BLaER1 (cell line): ENCODE data around the gene APC2.

ENCODE experiments used
- H3K27ac ChIP-seq: shearing (Covaris generic); formaldehyde crosslinking; 2 replicates; pipeline ENCODE4 v1.8.1; 2022
- H3K27me3 ChIP-seq: shearing (Covaris generic); formaldehyde crosslinking; 2 replicates; pipeline ENCODE4 v1.8.1; 2022
- H3K36me3 ChIP-seq: shearing (Covaris generic); formaldehyde crosslinking; 2 replicates; pipeline ENCODE4 v1.8.1; 2022
- H3K4me1 ChIP-seq: shearing (Covaris generic); formaldehyde crosslinking; 2 replicates; pipeline ENCODE4 v1.8.1; 2022
- H3K4me2 ChIP-seq: shearing (Covaris generic); formaldehyde crosslinking; 2 replicates; pipeline ENCODE4 v1.8.1; 2022
- H3K4me3 ChIP-seq: shearing (Covaris generic); formaldehyde crosslinking; 2 replicates; pipeline ENCODE4 v1.8.1; 2022
- H3K9ac ChIP-seq: shearing (Covaris generic); formaldehyde crosslinking; 2 replicates; pipeline ENCODE4 v1.8.1; 2022
- H3K9me3 ChIP-seq: shearing (Covaris generic); formaldehyde crosslinking; 2 replicates; pipeline ENCODE4 v1.8.1; 2022
- H4K20me1 ChIP-seq: shearing (Covaris generic); formaldehyde crosslinking; 2 replicates; pipeline ENCODE4 v1.8.1; 2022
- Cebpa-rat ChIP-seq: shearing (Covaris generic); IDR thresholded peaks from 2 replicates; pipeline ENCODE4 v1.8.1; 2022

Gene APC2

GRCh38 chr19:1502433-1503088 lies 52.6 kb downstream of the APC2 start:
- Histone ChIP-seq H3K9me3 (peaks cover 7% of the 10 kb centered on the region; the same call in 1 of the 2 replicates), H3K4me3 (no peak overlapping the region), H3K36me3 (no peaks in the 10 kb centered on the region), H3K27me3 (peaks cover 28% of the 10 kb centered on the region), H3K27ac (no peak overlapping the region), H4K20me1 (no peaks in the 10 kb centered on the region), H3K9ac (no peak overlapping the region), H3K4me2 (no peak overlapping the region), H3K4me1 (peaks cover 45% of the 10 kb centered on the region)
- TF ChIP-seq Cebpa-rat = no peak

- Histone ChIP-seq H3K4me1 (peaks cover 38% of the 10 kb centered on the region), H3K27ac (no peak overlapping the region), H4K20me1 (no peaks in the 10 kb centered on the region), H3K27me3 (peaks cover 28% of the 10 kb centered on the region), H3K4me3 (no peak overlapping the region), H3K4me2 (peak overlapping the region; percentile 57), H3K36me3 (no peaks in the 10 kb centered on the region), H3K9me3 (peaks cover 7% of the 10 kb centered on the region; the same call in 1 of the 2 replicates), H3K9ac (no peak overlapping the region)
- no peak for TF ChIP-seq Cebpa-rat
These were observed 53.4 kb downstream of the APC2 start for GRCh38 chr19:1503089-1503924.

- peaks cover 44% of the 10 kb centered on the region for H3K4me1 ChIP-seq
- H3K27ac ChIP-seq = no peak overlapping the region
- H3K27me3 ChIP-seq = peaks cover 28% of the 10 kb centered on the region
- peaks cover 8% of the 10 kb centered on the region; the same call in 1 of the 2 replicates for H4K20me1 ChIP-seq
- TF ChIP-seq Cebpa-rat = no peak
- H3K9ac ChIP-seq = no peak overlapping the region
- H3K4me3 ChIP-seq = no peak overlapping the region
- H3K4me2 ChIP-seq = peak overlapping the region; percentile 57
- H3K9me3 ChIP-seq = peaks cover 7% of the 10 kb centered on the region; the same call in 1 of the 2 replicates
- H3K36me3 ChIP-seq = no peaks in the 10 kb centered on the region
These were observed 54.2 kb downstream of the APC2 start for GRCh38 chr19:1503925-1504773.

GRCh38 chr19:1505012-1505411 lies 55.1 kb downstream of the APC2 start:
- H3K4me2 ChIP-seq = no peak overlapping the region
- H3K27me3 ChIP-seq = peaks cover 32% of the 10 kb centered on the region
- TF ChIP-seq Cebpa-rat = no peak
- no peak overlapping the region for H3K4me3 ChIP-seq
- no peak overlapping the region for H3K27ac ChIP-seq
- H3K9ac ChIP-seq = no peak overlapping the region
- peaks cover 3% of the 10 kb centered on the region; the same call in 1 of the 2 replicates for H3K9me3 ChIP-seq
- no peaks in the 10 kb centered on the region for H3K36me3 ChIP-seq
- H4K20me1 ChIP-seq = peaks cover 13% of the 10 kb centered on the region
- H3K4me1 ChIP-seq = peaks cover 53% of the 10 kb centered on the region

- Histone ChIP-seq H3K36me3 (no peaks in the 10 kb centered on the region), H3K4me3 (no peak overlapping the region), H3K9me3 (no peaks in the 10 kb centered on the region), H3K4me1 (peaks cover 58% of the 10 kb centered on the region), H3K4me2 (peak overlapping the region; percentile 89), H3K9ac (no peak overlapping the region), H3K27ac (no peak overlapping the region), H4K20me1 (peaks cover 22% of the 10 kb centered on the region), H3K27me3 (peaks cover 44% of the 10 kb centered on the region)
- no peak for TF ChIP-seq Cebpa-rat
These were observed 56.3 kb downstream of the APC2 start for GRCh38 chr19:1505991-1506881.

GRCh38 chr19:1507192-1507660 lies 57.3 kb downstream of the APC2 start:
- Histone ChIP-seq H4K20me1 (peaks cover 30% of the 10 kb centered on the region), H3K36me3 (no peaks in the 10 kb centered on the region), H3K27ac (peak overlapping the region; percentile 81), H3K4me1 (peaks cover 63% of the 10 kb centered on the region), H3K4me3 (peak overlapping the region; percentile 69; the same call in 1 of the 2 replicates), H3K4me2 (peak overlapping the region; percentile 89), H3K9me3 (no peaks in the 10 kb centered on the region), H3K9ac (no peak overlapping the region), H3K27me3 (peaks cover 52% of the 10 kb centered on the region)
- TF ChIP-seq Cebpa-rat = no peak

GRCh38 chr19:1507763-1508506 lies 58.0 kb downstream of the APC2 start:
- peak overlapping the region; percentile 75; the same call in 1 of the 2 replicates for H3K9ac ChIP-seq
- no peaks in the 10 kb centered on the region for H3K36me3 ChIP-seq
- TF ChIP-seq Cebpa-rat = no peak
- H4K20me1 ChIP-seq = peaks cover 31% of the 10 kb centered on the region
- H3K27ac ChIP-seq = peak overlapping the region; percentile 81
- peaks cover 52% of the 10 kb centered on the region for H3K27me3 ChIP-seq
- H3K4me2 ChIP-seq = peak overlapping the region; percentile 89
- peak overlapping the region; percentile 69 for H3K4me3 ChIP-seq
- no peaks in the 10 kb centered on the region for H3K9me3 ChIP-seq
- H3K4me1 ChIP-seq = peaks cover 64% of the 10 kb centered on the region

GRCh38 chr19:1508507-1508856 lies 58.6 kb downstream of the APC2 start:
- H3K4me3 ChIP-seq = peak overlapping the region; percentile 69
- no peak overlapping the region for H3K27ac ChIP-seq
- no peaks in the 10 kb centered on the region for H3K36me3 ChIP-seq
- peaks cover 59% of the 10 kb centered on the region for H3K4me1 ChIP-seq
- H3K27me3 ChIP-seq = peaks cover 52% of the 10 kb centered on the region
- no peak for TF ChIP-seq Cebpa-rat
- peaks cover 31% of the 10 kb centered on the region for H4K20me1 ChIP-seq
- peak overlapping the region; percentile 89 for H3K4me2 ChIP-seq
- H3K9me3 ChIP-seq = no peaks in the 10 kb centered on the region
- no peak overlapping the region for H3K9ac ChIP-seq
